DOHH2 (cell line): ENCODE results near the gene PTGER3.
A peak's percentile ranks its signal among the peaks of the same experiment; 100 is the strongest.

Source experiments
- CTCF ChIP-seq: fragments of 200-600 bp; sonication (generic); IDR thresholded peaks from one replicate; pipeline ENCODE4 v1.5.1; 2014; ENCODE audit warnings: antibody characterized with exemption, mild to moderate bottlenecking, low read depth, low read length; ENCODE audit not compliant: poor library complexity, severe bottlenecking
- EZH2phosphoT487 ChIP-seq: fragments of 200-600 bp; sonication (generic); IDR thresholded peaks from 2 replicates; pipeline ENCODE4 v1.6.1; 2017; ENCODE audit warnings: borderline replicate concordance, mild to moderate bottlenecking, antibody characterized with exemption, low read length, moderate library complexity, mixed read lengths

- peak; percentile 70 for TF ChIP-seq CTCF
- TF ChIP-seq EZH2phosphoT487, result no peak
These were observed 2.5 kb upstream of the PTGER3 start for GRCh38 chr1:71049951-71050598.
